ENCODE data around the gene NDST4. TPM values are rescaled to one million over a fixed set of nuclear protein-coding genes. Genes with fewer than 3 reads are reported as not detected.

Gene NDST4
- total RNA-seq, 1 experiment from 2014 or later = 0.13 TPM

DNA sequence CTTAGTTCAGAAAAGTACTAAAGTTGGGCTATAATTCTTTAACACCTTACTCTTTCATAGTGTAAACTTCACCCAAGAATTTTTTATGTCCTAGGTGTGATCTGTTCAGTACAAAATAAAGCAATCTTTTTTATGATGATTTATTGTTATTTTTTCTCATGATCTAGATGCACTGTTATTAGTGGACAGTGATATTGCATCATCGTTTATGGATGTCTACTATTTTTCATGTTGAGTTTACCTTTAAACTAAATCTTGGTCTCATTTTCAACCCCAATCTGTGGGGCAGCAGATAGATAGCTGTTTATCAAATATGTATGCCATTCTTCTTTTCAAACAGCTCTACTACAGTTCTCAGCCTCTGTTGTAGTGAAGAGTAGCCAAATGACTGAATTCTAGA, 299.5 kb downstream of the NDST4 start:
- Histone ChIP-seq H3K9me3 (ENCODE audit: control insufficient read depth, insufficient read depth, low read depth, low read length) (no peaks in the 10 kb centered on the region), H3K27me3 (ENCODE audit: control insufficient read depth, insufficient read depth, low read length) (no peaks in the 10 kb centered on the region), H3K36me3 (ENCODE audit: control insufficient read depth, insufficient read depth, low read length) (no peaks in the 10 kb centered on the region), H3K4me3 (ENCODE audit: low read depth in 2 of 2, low read length in 2 of 2) (no peak overlapping the region), H3K4me1 (ENCODE audit: control insufficient read depth, insufficient read depth, low read length) (no peaks in the 10 kb centered on the region), H3K27ac (ENCODE audit: low read length) (no peak overlapping the region)
- BruUV-seq (replicated peaks) = no TSS peak
- POLR2A ChIA-PET = no interaction called here
- CTCF ChIA-PET = no interaction called here
- DNase-seq (ENCODE audit: low read depth, low spot score) = no peak
- TF ChIP-seq, protein P1, sequence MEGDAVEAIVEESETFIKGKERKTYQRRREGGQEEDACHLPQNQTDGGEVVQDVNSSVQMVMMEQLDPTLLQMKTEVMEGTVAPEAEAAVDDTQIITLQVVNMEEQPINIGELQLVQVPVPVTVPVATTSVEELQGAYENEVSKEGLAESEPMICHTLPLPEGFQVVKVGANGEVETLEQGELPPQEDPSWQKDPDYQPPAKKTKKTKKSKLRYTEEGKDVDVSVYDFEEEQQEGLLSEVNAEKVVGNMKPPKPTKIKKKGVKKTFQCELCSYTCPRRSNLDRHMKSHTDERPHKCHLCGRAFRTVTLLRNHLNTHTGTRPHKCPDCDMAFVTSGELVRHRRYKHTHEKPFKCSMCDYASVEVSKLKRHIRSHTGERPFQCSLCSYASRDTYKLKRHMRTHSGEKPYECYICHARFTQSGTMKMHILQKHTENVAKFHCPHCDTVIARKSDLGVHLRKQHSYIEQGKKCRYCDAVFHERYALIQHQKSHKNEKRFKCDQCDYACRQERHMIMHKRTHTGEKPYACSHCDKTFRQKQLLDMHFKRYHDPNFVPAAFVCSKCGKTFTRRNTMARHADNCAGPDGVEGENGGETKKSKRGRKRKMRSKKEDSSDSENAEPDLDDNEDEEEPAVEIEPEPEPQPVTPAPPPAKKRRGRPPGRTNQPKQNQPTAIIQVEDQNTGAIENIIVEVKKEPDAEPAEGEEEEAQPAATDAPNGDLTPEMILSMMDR (IDR thresholded peaks at IDR 0.05) = no peak
- TF ChIP-seq SIN3A (IDR thresholded peaks at IDR 0.05; ENCODE audit: borderline replicate concordance, insufficient read depth, low read depth, low read length) (no peak), TCF7L2 (IDR thresholded peaks at IDR 0.05; ENCODE audit: low read depth, low read length) (no peak), POLR2AphosphoS5 (IDR thresholded peaks at IDR 0.05; ENCODE audit: low read depth, low read length) (no peak)
- TF ChIP-seq, protein P2, sequence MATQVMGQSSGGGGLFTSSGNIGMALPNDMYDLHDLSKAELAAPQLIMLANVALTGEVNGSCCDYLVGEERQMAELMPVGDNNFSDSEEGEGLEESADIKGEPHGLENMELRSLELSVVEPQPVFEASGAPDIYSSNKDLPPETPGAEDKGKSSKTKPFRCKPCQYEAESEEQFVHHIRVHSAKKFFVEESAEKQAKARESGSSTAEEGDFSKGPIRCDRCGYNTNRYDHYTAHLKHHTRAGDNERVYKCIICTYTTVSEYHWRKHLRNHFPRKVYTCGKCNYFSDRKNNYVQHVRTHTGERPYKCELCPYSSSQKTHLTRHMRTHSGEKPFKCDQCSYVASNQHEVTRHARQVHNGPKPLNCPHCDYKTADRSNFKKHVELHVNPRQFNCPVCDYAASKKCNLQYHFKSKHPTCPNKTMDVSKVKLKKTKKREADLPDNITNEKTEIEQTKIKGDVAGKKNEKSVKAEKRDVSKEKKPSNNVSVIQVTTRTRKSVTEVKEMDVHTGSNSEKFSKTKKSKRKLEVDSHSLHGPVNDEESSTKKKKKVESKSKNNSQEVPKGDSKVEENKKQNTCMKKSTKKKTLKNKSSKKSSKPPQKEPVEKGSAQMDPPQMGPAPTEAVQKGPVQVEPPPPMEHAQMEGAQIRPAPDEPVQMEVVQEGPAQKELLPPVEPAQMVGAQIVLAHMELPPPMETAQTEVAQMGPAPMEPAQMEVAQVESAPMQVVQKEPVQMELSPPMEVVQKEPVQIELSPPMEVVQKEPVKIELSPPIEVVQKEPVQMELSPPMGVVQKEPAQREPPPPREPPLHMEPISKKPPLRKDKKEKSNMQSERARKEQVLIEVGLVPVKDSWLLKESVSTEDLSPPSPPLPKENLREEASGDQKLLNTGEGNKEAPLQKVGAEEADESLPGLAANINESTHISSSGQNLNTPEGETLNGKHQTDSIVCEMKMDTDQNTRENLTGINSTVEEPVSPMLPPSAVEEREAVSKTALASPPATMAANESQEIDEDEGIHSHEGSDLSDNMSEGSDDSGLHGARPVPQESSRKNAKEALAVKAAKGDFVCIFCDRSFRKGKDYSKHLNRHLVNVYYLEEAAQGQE (IDR thresholded peaks at IDR 0.05; ENCODE audit: insufficient read depth in 1 of 2, low read depth in 2 of 2, low read length in 1 of 2) = no peak
- ATAC-seq = no peak
- in situ Hi-C loops (cut with HindIII; ENCODE audit: low pct_unique_long_range_greater_than_20kb, low sequenced_read_pairs) (no loop called here), intact Hi-C loops (cut with micrococcal nuclease; ENCODE audit: unreplicated experiment) (no loop called here)

- no peaks in the 10 kb centered on the region for H3K27me3 ChIP-seq (ENCODE audit: control insufficient read depth, insufficient read depth, low read length)
- H3K36me3 ChIP-seq (ENCODE audit: control insufficient read depth, insufficient read depth, low read length) = no peaks in the 10 kb centered on the region
- H3K4me3 ChIP-seq (ENCODE audit: low read depth in 2 of 2, low read length in 2 of 2) = no peak overlapping the region
- no peaks in the 10 kb centered on the region for H3K4me1 ChIP-seq (ENCODE audit: control insufficient read depth, insufficient read depth, low read length)
- in situ Hi-C loops (cut with HindIII; ENCODE audit: low pct_unique_long_range_greater_than_20kb, low sequenced_read_pairs) = no loop called here
- TF ChIP-seq SIN3A (IDR thresholded peaks at IDR 0.05; ENCODE audit: borderline replicate concordance, insufficient read depth, low read depth, low read length) (no peak), TCF7L2 (IDR thresholded peaks at IDR 0.05; ENCODE audit: low read depth, low read length) (no peak), POLR2AphosphoS5 (IDR thresholded peaks at IDR 0.05; ENCODE audit: low read depth, low read length) (no peak)
- TF ChIP-seq, protein P2 (IDR thresholded peaks at IDR 0.05; ENCODE audit: insufficient read depth in 1 of 2, low read depth in 2 of 2, low read length in 1 of 2) = no peak
- TF ChIP-seq, protein P1 (IDR thresholded peaks at IDR 0.05) = no peak
- ChIA-PET POLR2A (no interaction called here), CTCF (no interaction called here)
- no peak overlapping the region for H3K27ac ChIP-seq (ENCODE audit: low read length)
- no TSS peak for BruUV-seq (replicated peaks)
- intact Hi-C loops (cut with micrococcal nuclease; ENCODE audit: unreplicated experiment) = no loop called here
- DNase-seq (ENCODE audit: low read depth, low spot score) (no peak), ATAC-seq (no peak)
- no peaks in the 10 kb centered on the region for H3K9me3 ChIP-seq (ENCODE audit: control insufficient read depth, insufficient read depth, low read depth, low read length)
Measured at GRCh38 chr4:114811564-114812301, 301.7 kb downstream of the NDST4 start.
